Measurements from ENCODE around the gene CAGE1.

CAGE1 gene

GRCh38 chr6:7307533-7307932 is 82.0 kb downstream of the CAGE1 start:
- no peaks in the 10 kb centered on the region for H4K20me1 ChIP-seq (ENCODE audit: insufficient read depth, low read length)
- H3K9ac ChIP-seq (ENCODE audit: low read length): no peak overlapping the region
- H3K4me2 ChIP-seq (ENCODE audit: low read length): no peak overlapping the region
- peaks cover 27% of the 10 kb centered on the region for H3K79me2 ChIP-seq (ENCODE audit: insufficient read depth, low read length)
- no peaks in the 10 kb centered on the region for H3K9me2 ChIP-seq (ENCODE audit: low read depth, low read length)
- no peaks in the 10 kb centered on the region for H3F3A ChIP-seq (ENCODE audit: insufficient read depth, low read length)
- H3K9me3 ChIP-seq (ENCODE audit: low read length): no peaks in the 10 kb centered on the region
- H3K36me3 ChIP-seq (ENCODE audit: insufficient read depth, low read length): peaks cover 86% of the 10 kb centered on the region
- no peaks in the 10 kb centered on the region for H3K27me3 ChIP-seq (ENCODE audit: insufficient read depth, low read length)
- no peak overlapping the region for H3K27ac ChIP-seq (ENCODE audit: low read depth, low read length, poor library complexity, severe bottlenecking)
- TF ChIP-seq EZH2 (IDR thresholded peaks at IDR 0.05; ENCODE audit: borderline replicate concordance, low read length): no peak
- TF ChIP-seq CTCF (IDR thresholded peaks at IDR 0.05; ENCODE audit: low read length): no peak
- no peak overlapping the region for H3K4me3 ChIP-seq (ENCODE audit: low read depth, low read length, poor library complexity, severe bottlenecking)
- peaks cover 14% of the 10 kb centered on the region for H3K4me1 ChIP-seq (ENCODE audit: insufficient read depth, low read length, severe bottlenecking)
- no peak overlapping the region for H2AFZ ChIP-seq (ENCODE audit: low read length)

- TF ChIP-seq CTCF (IDR thresholded peaks at IDR 0.05; ENCODE audit: low read length) (no peak), EZH2 (IDR thresholded peaks at IDR 0.05; ENCODE audit: borderline replicate concordance, low read length) (no peak)
- Histone ChIP-seq H3K36me3 (ENCODE audit: insufficient read depth, low read length) (peaks cover 97% of the 10 kb centered on the region), H3K27ac (ENCODE audit: low read depth, low read length, poor library complexity, severe bottlenecking) (no peak overlapping the region)
Measured at GRCh38 chr6:7304821-7305220, 84.7 kb downstream of the CAGE1 start.

DNA sequence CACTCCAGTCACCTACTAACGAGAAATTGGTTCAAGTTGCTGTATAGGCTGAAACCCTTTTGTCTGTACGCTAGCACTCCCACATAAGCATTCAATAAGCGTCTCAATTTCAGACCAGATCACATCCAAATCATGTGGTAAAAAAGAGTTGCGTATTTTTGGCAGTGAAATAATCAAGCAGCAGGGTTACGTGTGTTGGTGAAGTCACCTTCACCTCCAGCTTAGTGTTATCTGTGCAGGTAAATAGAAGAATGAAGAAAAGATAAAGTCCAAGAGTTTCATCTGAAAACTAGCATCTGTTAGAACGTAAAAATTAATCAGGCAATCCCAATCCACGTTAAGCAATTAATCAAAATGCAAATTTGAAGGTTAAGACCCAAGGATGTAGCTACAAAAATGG is 87.8 kb downstream of the CAGE1 start:
- H3K36me3 ChIP-seq (ENCODE audit: insufficient read depth, low read length): peaks cover 96% of the 10 kb centered on the region
- H3K4me2 ChIP-seq (ENCODE audit: low read length): no peak overlapping the region
- no peaks in the 10 kb centered on the region for H3K9me3 ChIP-seq (ENCODE audit: low read length)
- H4K20me1 ChIP-seq (ENCODE audit: insufficient read depth, low read length): no peaks in the 10 kb centered on the region
- no peaks in the 10 kb centered on the region for H3K27me3 ChIP-seq (ENCODE audit: insufficient read depth, low read length)
- H3K4me3 ChIP-seq (ENCODE audit: low read depth, low read length, poor library complexity, severe bottlenecking): no peak overlapping the region
- no peak overlapping the region for H3K27ac ChIP-seq (ENCODE audit: low read depth, low read length, poor library complexity, severe bottlenecking)
- H3K9me2 ChIP-seq (ENCODE audit: low read depth, low read length): no peaks in the 10 kb centered on the region
- TF ChIP-seq CTCF (IDR thresholded peaks at IDR 0.05; ENCODE audit: low read length) (no peak), EZH2 (IDR thresholded peaks at IDR 0.05; ENCODE audit: borderline replicate concordance, low read length) (no peak)
- no peak overlapping the region for H3K9ac ChIP-seq (ENCODE audit: low read length)
- no peaks in the 10 kb centered on the region for H3K79me2 ChIP-seq (ENCODE audit: insufficient read depth, low read length)
- no peaks in the 10 kb centered on the region for H3K4me1 ChIP-seq (ENCODE audit: insufficient read depth, low read length, severe bottlenecking)
- H2AFZ ChIP-seq (ENCODE audit: low read length): no peak overlapping the region
- H3F3A ChIP-seq (ENCODE audit: insufficient read depth, low read length): no peaks in the 10 kb centered on the region

More at GRCh38 chr6:7304821-7305220, 84.7 kb downstream of the CAGE1 start:
- H3K9me2 ChIP-seq (ENCODE audit: low read depth, low read length): no peaks in the 10 kb centered on the region
- no peaks in the 10 kb centered on the region for H3K27me3 ChIP-seq (ENCODE audit: insufficient read depth, low read length)
- H3K9me3 ChIP-seq (ENCODE audit: low read length): no peaks in the 10 kb centered on the region
- H3K79me2 ChIP-seq (ENCODE audit: insufficient read depth, low read length): no peaks in the 10 kb centered on the region
- no peak overlapping the region for H3K4me3 ChIP-seq (ENCODE audit: low read depth, low read length, poor library complexity, severe bottlenecking)
- no peaks in the 10 kb centered on the region for H3K4me1 ChIP-seq (ENCODE audit: insufficient read depth, low read length, severe bottlenecking)
- H3K4me2 ChIP-seq (ENCODE audit: low read length): no peak overlapping the region
- H3F3A ChIP-seq (ENCODE audit: insufficient read depth, low read length): no peaks in the 10 kb centered on the region
- H4K20me1 ChIP-seq (ENCODE audit: insufficient read depth, low read length): no peaks in the 10 kb centered on the region
- no peak overlapping the region for H2AFZ ChIP-seq (ENCODE audit: low read length)
- no peak overlapping the region for H3K9ac ChIP-seq (ENCODE audit: low read length)

Measured in OCI-LY1 (cell line).